BJ (cell line): ENCODE measurements around the gene DYRK3. TPM values are rescaled to one million over a fixed set of nuclear protein-coding genes. Genes with fewer than 3 reads are reported as not detected.
A peak's percentile ranks its signal among the peaks of the same experiment; 100 is the strongest.

Experiments used
- CTCF ChIA-PET: fragments of 350-600 bp; formaldehyde crosslinking; extraction: SDS; loops from one replicate; lab custom pipeline; 2021; ENCODE audit warnings: antibody characterized with exemption, inconsistent platforms; lab: Yijun Ruan, JAX
- POLR2A ChIA-PET: fragments of 300-600 bp; sonication (Branson Sonifier 250); formaldehyde crosslinking; extraction: SDS; loops from one replicate; lab custom pipeline; 2021; ENCODE audit warnings: antibody characterized with exemption; lab: Charles Lee
- DNase-seq: peaks from one replicate; pipeline ENCODE4 v3.0.0-alpha.2; 2011; ENCODE audit warnings: low read depth
- H3K27me3 ChIP-seq: 2 replicates; pipeline ENCODE4 v1.6.0; 2011; ENCODE audit warnings: low read length; ENCODE audit not compliant: control insufficient read depth, insufficient read depth
- H3K36me3 ChIP-seq: 2 replicates; pipeline ENCODE4 v1.5.1; 2011; ENCODE audit warnings: low read length; ENCODE audit not compliant: control insufficient read depth, insufficient read depth
- H3K4me3 ChIP-seq: 2 replicates; pipeline ENCODE4 v1.5.1; 2011; ENCODE audit warnings: low read depth, mild to moderate bottlenecking, control low read depth, low read length
- CTCF ChIP-seq: IDR thresholded peaks from 2 replicates; pipeline ENCODE4 v1.5.1; 2011; ENCODE audit warnings: low read depth, mild to moderate bottlenecking, control low read depth, inconsistent platforms, low read length, moderate library complexity; ENCODE audit not compliant: insufficient read depth
- polyA plus RNA-seq: library from polyadenylated mRNA; depleted of rRNA; stranded (reverse); fragments of >200 nt; gene quantifications from 2 replicates; pipeline ENCODE4 v1.2.3, GENCODE V29; 2011

Gene DYRK3
- polyA plus RNA-seq, 1 experiment: 7.4 TPM

- TF ChIP-seq CTCF: peak; percentile 55
- H3K36me3 ChIP-seq: no peaks in the 10 kb centered on the region
- POLR2A ChIA-PET: interaction anchor here (0.6 kb wide), 1 partner anchor 19 kb away, joined by 4 read pairs; the partner anchor contains the start of gene EIF2D
- no peak overlapping the region for H3K4me3 ChIP-seq
- no peak for DNase-seq
- H3K27me3 ChIP-seq: peaks cover 3% of the 10 kb centered on the region
- CTCF ChIA-PET: interaction anchor here (0.7 to 6.2 kb wide), 14 partner anchors 10 to 1248 kb away, joined by 3 to 78 read pairs (median 8); partner anchors contain the start of gene EIF2D
Measured at GRCh38 chr1:206631085-206631509, 4.2 kb upstream of the DYRK3 start.

- peaks cover 2% of the 10 kb centered on the region for H3K27me3 ChIP-seq
- ChIA-PET POLR2A (no interaction called here), CTCF (interaction anchor here (0.7 to 7.4 kb wide), 15 partner anchors 12 to 279 kb away, joined by 3 to 130 read pairs (median 7); partner anchors contain the start of gene EIF2D)
- H3K4me3 ChIP-seq: no peak overlapping the region
- peak; percentile 81 for DNase-seq
- H3K36me3 ChIP-seq: no peaks in the 10 kb centered on the region
- no peak for TF ChIP-seq CTCF
Measured at GRCh38 chr1:206633708-206634121, 1.6 kb upstream of the DYRK3 start.

- POLR2A ChIA-PET: no interaction called here
- CTCF ChIA-PET: interaction anchor here (0.8 to 7.4 kb wide), 26 partner anchors 8 to 347 kb away, joined by 3 to 130 read pairs (median 4); partner anchors contain the start of gene EIF2D
- TF ChIP-seq CTCF: peak; percentile 83
- Histone ChIP-seq H3K36me3 (no peaks in the 10 kb centered on the region), H3K27me3 (peaks cover 2% of the 10 kb centered on the region; the same call in 1 of the 2 replicates), H3K4me3 (peak overlapping the region; percentile 83)
- DNase-seq: peak; percentile 66
Measured at GRCh38 chr1:206634365-206635079, 814 bp upstream of the DYRK3 start.

GRCh38 chr1:206635978-206636345 lies 626 bp downstream of the DYRK3 start:
- Histone ChIP-seq H3K27me3 (no peaks in the 10 kb centered on the region), H3K4me3 (peak overlapping the region; percentile 83), H3K36me3 (no peaks in the 10 kb centered on the region)
- ChIA-PET POLR2A (interaction anchor here (0.9 kb wide), 1 partner anchor 23 kb away, joined by 5 read pairs; no protein-coding TSS in a partner anchor), CTCF (interaction anchor here (1.2 to 7.4 kb wide), 11 partner anchors 9 to 277 kb away, joined by 4 to 130 read pairs (median 7); partner anchors contain the start of gene EIF2D)
- no peak for DNase-seq
- TF ChIP-seq CTCF: no peak

GRCh38 chr1:206636671-206637070 lies 1.3 kb downstream of the DYRK3 start:
- DNase-seq: no peak
- POLR2A ChIA-PET: no interaction called here
- TF ChIP-seq CTCF: no peak
- CTCF ChIA-PET: interaction anchor here (0.7 to 7.4 kb wide), 5 partner anchors 21 to 276 kb away, joined by 3 to 130 read pairs (median 9); no protein-coding TSS in a partner anchor
- Histone ChIP-seq H3K27me3 (no peaks in the 10 kb centered on the region), H3K4me3 (peak overlapping the region; percentile 83; the same call in 1 of the 2 replicates), H3K36me3 (no peaks in the 10 kb centered on the region)
